Fibroblast of pulmonary artery (primary cell): ENCODE data around the gene SERINC2.

Experiments used
- DNase-seq: peaks from one replicate; pipeline ENCODE4 v3.0.0-alpha.2; 2010; ENCODE audit warnings: low read depth
- H3K4me3 ChIP-seq: replicated peaks from 2 replicates; pipeline ENCODE4 v1.5.1; 2011; ENCODE audit warnings: low read depth, mild to moderate bottlenecking, control low read depth, low read length, moderate library complexity
- TF ChIP-seq, protein P1 (sequence below): IDR thresholded peaks from 2 replicates; pipeline ENCODE4 v1.5.1; 2011; ENCODE audit warnings: mild to moderate bottlenecking, control low read depth, low read length, inconsistent platforms; ENCODE audit errors: missing control alignments

The SERINC2 gene

DNA sequence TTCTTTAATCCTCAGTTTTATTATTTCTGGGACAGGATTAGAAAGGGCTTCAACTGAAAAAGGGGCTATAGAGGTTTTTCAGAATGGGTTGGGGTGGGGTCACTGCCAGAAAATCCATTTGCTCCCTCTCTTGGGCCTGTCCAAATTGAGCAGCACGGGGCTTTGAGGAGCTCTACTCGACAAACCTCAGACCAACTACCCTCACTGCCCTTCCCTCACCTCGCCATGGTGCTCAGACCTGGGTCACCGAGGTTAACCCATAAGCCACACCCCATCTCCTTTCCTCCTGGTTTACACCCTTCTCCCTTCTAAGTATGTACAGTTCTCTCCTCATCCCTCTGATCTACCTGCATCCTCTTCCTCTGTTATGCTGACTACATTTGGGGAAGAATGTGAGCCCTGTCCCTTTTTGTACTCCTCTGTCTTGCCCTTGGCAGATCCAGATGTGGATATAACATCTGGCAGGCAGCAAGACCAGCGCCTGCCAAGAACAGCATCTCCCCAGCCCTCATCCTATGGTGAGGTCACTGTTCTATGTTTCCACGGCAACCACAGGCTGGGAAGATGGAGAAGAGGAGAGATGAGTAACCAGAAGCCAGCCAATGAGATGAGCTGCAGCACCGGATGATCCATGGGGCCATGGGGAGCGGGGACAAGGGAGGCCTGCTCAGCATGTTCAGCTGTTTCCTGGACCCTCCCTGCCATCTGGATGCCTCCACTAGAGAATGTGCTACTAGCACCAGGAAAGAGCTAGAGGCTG, 36.5 kb upstream of the SERINC2 start:
- H3K4me3 ChIP-seq = no peak overlapping the region
- peak; percentile 93 for DNase-seq
- TF ChIP-seq, protein P1, sequence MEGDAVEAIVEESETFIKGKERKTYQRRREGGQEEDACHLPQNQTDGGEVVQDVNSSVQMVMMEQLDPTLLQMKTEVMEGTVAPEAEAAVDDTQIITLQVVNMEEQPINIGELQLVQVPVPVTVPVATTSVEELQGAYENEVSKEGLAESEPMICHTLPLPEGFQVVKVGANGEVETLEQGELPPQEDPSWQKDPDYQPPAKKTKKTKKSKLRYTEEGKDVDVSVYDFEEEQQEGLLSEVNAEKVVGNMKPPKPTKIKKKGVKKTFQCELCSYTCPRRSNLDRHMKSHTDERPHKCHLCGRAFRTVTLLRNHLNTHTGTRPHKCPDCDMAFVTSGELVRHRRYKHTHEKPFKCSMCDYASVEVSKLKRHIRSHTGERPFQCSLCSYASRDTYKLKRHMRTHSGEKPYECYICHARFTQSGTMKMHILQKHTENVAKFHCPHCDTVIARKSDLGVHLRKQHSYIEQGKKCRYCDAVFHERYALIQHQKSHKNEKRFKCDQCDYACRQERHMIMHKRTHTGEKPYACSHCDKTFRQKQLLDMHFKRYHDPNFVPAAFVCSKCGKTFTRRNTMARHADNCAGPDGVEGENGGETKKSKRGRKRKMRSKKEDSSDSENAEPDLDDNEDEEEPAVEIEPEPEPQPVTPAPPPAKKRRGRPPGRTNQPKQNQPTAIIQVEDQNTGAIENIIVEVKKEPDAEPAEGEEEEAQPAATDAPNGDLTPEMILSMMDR = no peak

- no peak for DNase-seq
- no peak overlapping the region for H3K4me3 ChIP-seq
- TF ChIP-seq, protein P1 = no peak
Measured at GRCh38 chr1:31377364-31377863, 35.6 kb upstream of the SERINC2 start.

- no peak overlapping the region for H3K4me3 ChIP-seq
- TF ChIP-seq, protein P1 = no peak
- DNase-seq = no peak
Measured at GRCh38 chr1:31378001-31378400, 35.0 kb upstream of the SERINC2 start.

DNA sequence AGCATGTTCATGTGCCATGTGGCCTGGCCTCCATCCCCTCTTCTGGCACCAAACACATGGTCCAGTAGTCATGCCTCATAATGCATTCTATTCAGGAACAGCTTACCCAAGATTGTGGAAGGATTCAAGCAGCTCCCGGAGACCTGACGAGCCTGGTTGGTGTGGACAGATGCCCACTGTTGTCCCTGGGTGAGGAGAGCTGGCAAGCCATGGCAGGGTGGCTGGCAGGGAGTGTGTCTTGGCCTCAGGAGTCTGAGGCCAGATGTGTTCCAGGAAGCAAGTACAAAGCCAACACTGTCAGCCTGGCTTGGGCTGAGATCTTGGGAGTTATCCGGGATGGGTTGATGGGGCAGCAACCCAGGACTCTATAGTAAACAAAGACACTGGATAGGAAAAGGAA, 32.8 kb upstream of the SERINC2 start:
- no peak for DNase-seq
- TF ChIP-seq, protein P1 = no peak
- no peak overlapping the region for H3K4me3 ChIP-seq

- no peak overlapping the region for H3K4me3 ChIP-seq
- no peak for DNase-seq
- TF ChIP-seq, protein P1 = no peak
Measured at GRCh38 chr1:31381394-31382294, 31.4 kb upstream of the SERINC2 start.

DNA sequence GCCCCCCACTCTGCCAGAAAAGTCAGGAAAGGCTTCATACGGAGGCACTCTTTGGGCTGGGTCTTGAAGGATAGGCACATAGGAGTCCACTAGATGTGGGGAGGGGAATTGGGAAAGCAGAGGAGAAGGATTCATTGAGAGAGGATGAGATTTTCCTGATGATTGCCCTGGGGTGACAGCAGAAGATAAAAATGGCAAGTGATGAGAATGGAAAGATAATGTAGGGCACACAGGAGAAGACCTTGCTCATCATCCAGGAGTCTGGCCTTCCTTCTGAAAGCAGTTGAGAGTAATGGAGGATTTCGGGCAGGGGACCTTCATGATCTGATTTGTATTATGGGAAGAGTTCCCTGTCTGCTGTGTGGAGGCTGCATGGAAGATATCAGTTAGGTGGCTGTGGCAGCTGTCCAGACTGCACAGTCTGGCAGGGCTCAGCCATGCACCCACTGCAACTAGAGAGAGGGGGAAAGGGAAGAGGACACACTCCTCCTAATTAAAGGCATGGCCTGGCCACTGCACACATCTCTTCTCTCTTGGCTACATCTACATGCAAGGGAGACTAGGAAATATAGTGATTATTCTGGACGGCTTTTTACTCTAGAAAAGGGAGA, 30.5 kb upstream of the SERINC2 start:
- H3K4me3 ChIP-seq = no peak overlapping the region
- DNase-seq = no peak
- TF ChIP-seq, protein P1 = no peak
